B cell (primary cell): ENCODE measurements around the gene RPLP1.

ENCODE experiments used
- EZH2 ChIP-seq: IDR thresholded peaks from 2 replicates; pipeline ENCODE4 v1.6.1; 2012; ENCODE audit warnings: borderline replicate concordance, low read depth, mild to moderate bottlenecking, moderate library complexity, low read length; ENCODE audit not compliant: insufficient read depth, poor library complexity, severe bottlenecking
- TF ChIP-seq, protein P1 (sequence below): fragments of 200-600 bp; IDR thresholded peaks from one replicate; pipeline ENCODE4 v1.8.0; 2022; ENCODE audit warnings: antibody characterized with exemption, mild to moderate bottlenecking

DNA sequence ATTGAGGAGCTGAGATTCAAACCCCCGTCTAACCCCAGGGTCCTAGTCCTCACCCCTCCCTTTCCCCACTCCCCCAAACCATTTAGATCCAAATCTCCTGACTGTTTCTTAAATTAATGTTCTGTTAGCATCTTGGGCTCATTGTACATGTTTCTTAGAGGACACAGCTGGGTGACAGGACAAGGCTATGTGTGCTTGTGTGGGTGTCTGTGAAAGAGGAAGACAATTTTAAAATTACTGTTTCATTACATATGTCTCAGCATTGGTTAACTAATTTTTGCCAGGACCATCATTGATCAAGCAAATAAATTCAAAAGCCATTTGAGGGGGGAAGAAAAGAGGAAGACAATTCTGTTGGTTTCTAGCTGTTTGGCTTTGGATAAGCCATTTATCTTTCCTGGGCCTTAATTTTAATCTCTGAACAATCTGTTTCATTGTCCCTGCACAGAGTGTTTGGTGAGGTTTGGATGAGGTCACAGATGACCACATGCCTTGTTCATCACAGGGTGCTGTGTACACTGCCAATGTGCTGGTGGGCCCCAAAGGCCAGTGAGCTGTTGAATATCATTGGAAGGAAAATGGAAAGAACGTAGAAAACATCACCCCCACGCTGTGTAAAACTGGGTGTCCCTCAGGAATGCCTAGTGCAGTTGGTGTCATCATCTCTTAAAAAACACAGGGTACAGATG, 51.9 kb downstream of the RPLP1 start:
- TF ChIP-seq, protein P1, sequence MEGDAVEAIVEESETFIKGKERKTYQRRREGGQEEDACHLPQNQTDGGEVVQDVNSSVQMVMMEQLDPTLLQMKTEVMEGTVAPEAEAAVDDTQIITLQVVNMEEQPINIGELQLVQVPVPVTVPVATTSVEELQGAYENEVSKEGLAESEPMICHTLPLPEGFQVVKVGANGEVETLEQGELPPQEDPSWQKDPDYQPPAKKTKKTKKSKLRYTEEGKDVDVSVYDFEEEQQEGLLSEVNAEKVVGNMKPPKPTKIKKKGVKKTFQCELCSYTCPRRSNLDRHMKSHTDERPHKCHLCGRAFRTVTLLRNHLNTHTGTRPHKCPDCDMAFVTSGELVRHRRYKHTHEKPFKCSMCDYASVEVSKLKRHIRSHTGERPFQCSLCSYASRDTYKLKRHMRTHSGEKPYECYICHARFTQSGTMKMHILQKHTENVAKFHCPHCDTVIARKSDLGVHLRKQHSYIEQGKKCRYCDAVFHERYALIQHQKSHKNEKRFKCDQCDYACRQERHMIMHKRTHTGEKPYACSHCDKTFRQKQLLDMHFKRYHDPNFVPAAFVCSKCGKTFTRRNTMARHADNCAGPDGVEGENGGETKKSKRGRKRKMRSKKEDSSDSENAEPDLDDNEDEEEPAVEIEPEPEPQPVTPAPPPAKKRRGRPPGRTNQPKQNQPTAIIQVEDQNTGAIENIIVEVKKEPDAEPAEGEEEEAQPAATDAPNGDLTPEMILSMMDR = no peak
- TF ChIP-seq EZH2 = no peak
